Measurements from ENCODE around the gene PLA2G2C.

- no peak for TF ChIP-seq CTCF (IDR thresholded peaks at IDR 0.05)
- no peak for TF ChIP-seq POLR2A (IDR thresholded peaks at IDR 0.05)
- TF ChIP-seq EP300 (IDR thresholded peaks at IDR 0.05), result no peak
- no peak for TF ChIP-seq POLR2AphosphoS5 (IDR thresholded peaks at IDR 0.05)
These were observed 1.8 kb downstream of the PLA2G2C start for GRCh38 chr1:20184481-20184900.
